Muscle of leg (tissue), 11 donors: ENCODE results near the gene RNF40. TPM values are rescaled to one million over a fixed set of nuclear protein-coding genes. Genes with fewer than 3 reads are reported as not detected.

ENCODE experiments used
- DNase-seq: peaks from one replicate; pipeline ENCODE4 v3.0.0; 2013
- H3K27ac ChIP-seq: one replicate; pipeline ENCODE4 v1.5.1; 2013; ENCODE audit warnings: mild to moderate bottlenecking, low read length, control low read depth
- H3K27me3 ChIP-seq: one replicate; pipeline ENCODE4 v1.6.1; 2013; ENCODE audit warnings: low read length; ENCODE audit not compliant: control insufficient read depth, insufficient read depth
- H3K36me3 ChIP-seq: one replicate; pipeline ENCODE4 v1.6.1; 2013; ENCODE audit warnings: low read length; ENCODE audit not compliant: control insufficient read depth, insufficient read depth
- H3K4me1 ChIP-seq: one replicate; pipeline ENCODE4 v1.6.1; 2013; ENCODE audit warnings: low read length; ENCODE audit not compliant: control insufficient read depth, insufficient read depth
- H3K4me3 ChIP-seq: one replicate; pipeline ENCODE4 v1.5.1; 2013; ENCODE audit warnings: low read length, control low read depth
- H3K9me3 ChIP-seq: replicated peaks from 2 replicates; pipeline ENCODE4 v1.6.1; 2013; ENCODE audit warnings: low read depth, low read length; ENCODE audit not compliant: control insufficient read depth
- whole genome bisulfite sequencing: methylation state at CpG from one replicate; pipeline ENCODE4 v1.1.5; 2013; ENCODE audit warnings: missing lambda C conversion rate; ENCODE audit not compliant: insufficient coverage; 5-methylcytosine and 5-hydroxymethylcytosine counted together
- polyA plus RNA-seq, 8 donors: library from polyadenylated mRNA; unstranded; fragments of 120-200 nt; gene quantifications; one replicate each; pipeline versions ENCODE4 v1.2.1 to v1.2.3, GENCODE V29; 2013; ENCODE audit warnings: inconsistent platforms in 1 of 8, low replicate concordance in 1 of 8; ENCODE audit not compliant: insufficient read length in 8 of 8, insufficient read depth in 1 of 8
- total RNA-seq: library from RNA; stranded (reverse); fragments of 120-200 nt; gene quantifications from one replicate; pipeline ENCODE4 v1.2.4, GENCODE V29; 2013

The RNF40 gene
- total and polyA plus RNA-seq, 9 donors, result 43.9 to 72.0 (median 56.6) TPM

DNA sequence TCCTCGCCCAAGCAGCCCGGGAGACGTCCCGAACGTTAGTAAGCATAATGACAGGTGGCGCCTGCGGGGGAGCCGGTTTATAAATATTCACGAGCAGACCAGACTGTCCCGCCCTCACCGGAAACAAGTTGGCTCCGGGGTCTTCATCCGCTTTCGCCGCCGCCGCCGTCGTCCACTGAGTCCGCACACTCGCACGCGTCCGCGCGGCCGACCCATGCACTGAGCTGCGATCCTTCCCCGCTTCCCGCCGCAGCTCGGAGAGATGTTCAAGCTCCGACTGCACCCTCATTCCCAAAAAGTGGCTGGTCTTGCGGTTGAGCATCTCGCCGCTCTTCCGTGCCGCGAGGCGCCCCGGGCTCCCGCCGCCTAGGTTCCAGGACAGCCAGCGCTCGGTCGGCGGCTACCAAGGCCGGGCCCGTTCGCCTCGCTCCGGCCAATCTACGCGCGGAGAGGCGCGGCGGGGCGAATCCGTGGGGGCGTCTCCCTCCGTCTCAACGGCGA, 645 bp upstream of the RNF40 start:
- 0% methylated on average over 64 of the region's 64 CpGs for WGBS
- Histone ChIP-seq H3K4me3 (peak overlapping the region; percentile 90), H3K4me1 (peaks cover 18% of the 10 kb centered on the region), H3K9me3 (no peaks in the 10 kb centered on the region), H3K36me3 (peaks cover 50% of the 10 kb centered on the region), H3K27ac (peak overlapping the region; percentile 67), H3K27me3 (no peaks in the 10 kb centered on the region)
- peak; percentile 54 for DNase-seq

DNA sequence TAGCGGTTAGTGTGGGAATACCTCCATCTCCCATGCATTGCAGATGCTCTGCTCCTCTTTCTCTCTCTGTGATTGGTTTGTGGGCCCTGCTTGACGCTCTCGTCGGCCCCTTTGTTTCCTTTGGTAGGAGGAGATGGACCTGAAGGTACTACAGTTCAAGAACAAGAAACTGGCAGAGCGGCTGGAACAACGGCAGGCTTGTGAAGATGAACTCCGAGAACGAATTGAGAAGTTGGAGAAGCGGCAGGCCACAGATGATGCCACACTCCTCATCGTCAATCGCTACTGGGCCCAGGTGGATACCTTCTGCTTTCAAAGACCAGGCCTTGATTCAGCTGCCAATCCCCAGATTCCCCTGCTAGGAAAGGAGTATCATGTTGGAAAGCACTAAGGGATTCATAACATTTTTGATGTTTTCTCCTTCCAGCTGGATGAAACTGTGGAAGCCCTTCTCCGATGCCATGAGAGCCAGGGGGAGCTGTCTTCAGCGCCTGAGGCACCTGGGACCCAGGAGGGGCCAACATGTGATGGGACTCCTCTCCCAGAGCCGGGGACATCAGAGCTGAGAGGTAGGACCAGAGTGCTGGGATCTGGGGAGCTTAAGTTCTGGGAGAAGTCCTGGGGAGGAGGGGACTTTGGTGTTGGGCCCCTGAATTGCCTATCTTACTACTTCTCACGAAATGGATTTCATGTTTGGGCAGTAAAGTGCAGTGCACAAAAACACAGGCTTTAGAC, 1.0 kb downstream of the RNF40 start:
- H3K4me1 ChIP-seq, result peaks cover 18% of the 10 kb centered on the region
- no peak for DNase-seq
- H3K9me3 ChIP-seq, result no peaks in the 10 kb centered on the region
- 78% methylated on average over 10 of the region's 15 CpGs for whole genome bisulfite sequencing
- H3K27ac ChIP-seq, result peak overlapping the region; percentile 94
- H3K27me3 ChIP-seq, result no peaks in the 10 kb centered on the region
- H3K36me3 ChIP-seq, result peaks cover 53% of the 10 kb centered on the region
- H3K4me3 ChIP-seq, result peak overlapping the region; percentile 90

DNA sequence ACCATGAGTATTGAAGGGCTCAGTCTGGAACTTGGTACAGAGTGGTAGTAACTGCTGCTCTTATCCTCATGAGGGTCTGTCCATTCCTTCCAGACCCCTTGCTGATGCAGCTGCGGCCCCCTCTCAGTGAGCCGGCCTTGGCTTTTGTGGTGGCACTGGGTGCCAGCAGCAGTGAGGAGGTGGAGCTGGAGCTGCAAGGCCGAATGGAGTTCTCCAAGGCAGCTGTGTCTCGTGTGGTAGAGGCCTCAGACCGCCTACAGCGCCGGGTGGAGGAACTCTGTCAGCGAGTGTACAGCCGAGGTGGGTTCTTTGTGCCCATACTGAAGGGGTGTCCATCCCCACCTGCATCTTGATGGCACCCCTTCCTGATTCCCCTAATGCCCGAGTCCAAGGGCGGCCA, 2.0 kb downstream of the RNF40 start:
- H3K36me3 ChIP-seq, result peaks cover 62% of the 10 kb centered on the region

DNA sequence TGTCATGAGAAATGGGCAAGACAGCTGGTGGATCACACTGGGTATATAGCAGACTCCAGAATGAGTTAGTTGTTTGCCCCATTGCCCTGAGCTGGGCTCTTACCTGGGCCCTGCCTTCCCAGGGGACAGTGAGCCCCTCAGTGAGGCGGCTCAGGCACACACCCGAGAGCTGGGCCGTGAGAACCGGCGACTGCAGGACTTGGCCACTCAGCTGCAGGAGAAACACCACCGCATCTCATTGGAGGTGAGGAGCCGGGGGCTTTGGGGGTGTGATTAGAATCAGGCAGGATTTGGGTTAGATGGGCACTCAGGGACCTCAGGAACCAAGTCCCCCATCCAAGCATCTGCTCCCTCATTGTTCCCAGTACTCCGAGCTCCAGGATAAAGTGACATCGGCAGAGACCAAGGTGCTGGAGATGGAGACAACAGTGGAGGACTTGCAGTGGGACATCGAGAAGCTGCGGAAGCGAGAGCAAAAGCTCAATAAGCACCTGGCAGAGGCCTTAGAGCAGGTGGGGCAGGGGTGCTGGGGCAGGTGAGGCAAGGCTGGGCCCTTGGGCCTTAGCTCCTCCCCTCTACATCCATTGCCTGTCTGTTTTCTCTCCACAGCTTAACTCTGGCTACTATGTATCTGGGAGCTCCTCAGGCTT, 2.8 kb downstream of the RNF40 start:
- H3K36me3 ChIP-seq, result peaks cover 70% of the 10 kb centered on the region
- H3K9me3 ChIP-seq, result no peaks in the 10 kb centered on the region
- WGBS, result 100% methylated on average over 1 of the region's 12 CpGs
- DNase-seq, result no peak
- no peak overlapping the region for H3K27ac ChIP-seq
- H3K4me3 ChIP-seq, result no peak overlapping the region
- no peaks in the 10 kb centered on the region for H3K27me3 ChIP-seq
- H3K4me1 ChIP-seq, result peaks cover 18% of the 10 kb centered on the region

More for the DNA sequence above, 2.0 kb downstream of the RNF40 start:
- no peaks in the 10 kb centered on the region for H3K27me3 ChIP-seq
- H3K27ac ChIP-seq, result no peak overlapping the region
- no peak overlapping the region for H3K4me3 ChIP-seq
- 84% methylated on average over 10 of the region's 11 CpGs for WGBS
- no peak for DNase-seq
- H3K9me3 ChIP-seq, result no peaks in the 10 kb centered on the region
- peaks cover 18% of the 10 kb centered on the region for H3K4me1 ChIP-seq

GRCh38 chr16:30766206-30766932, 4.2 kb downstream of the RNF40 start:
- Histone ChIP-seq H3K9me3 (no peaks in the 10 kb centered on the region), H3K27me3 (no peaks in the 10 kb centered on the region), H3K36me3 (peaks cover 81% of the 10 kb centered on the region), H3K27ac (no peak overlapping the region), H3K4me1 (peaks cover 11% of the 10 kb centered on the region), H3K4me3 (no peak overlapping the region)
- DNase-seq, result no peak
- 91% methylated on average over 27 of the region's 29 CpGs for WGBS

DNA sequence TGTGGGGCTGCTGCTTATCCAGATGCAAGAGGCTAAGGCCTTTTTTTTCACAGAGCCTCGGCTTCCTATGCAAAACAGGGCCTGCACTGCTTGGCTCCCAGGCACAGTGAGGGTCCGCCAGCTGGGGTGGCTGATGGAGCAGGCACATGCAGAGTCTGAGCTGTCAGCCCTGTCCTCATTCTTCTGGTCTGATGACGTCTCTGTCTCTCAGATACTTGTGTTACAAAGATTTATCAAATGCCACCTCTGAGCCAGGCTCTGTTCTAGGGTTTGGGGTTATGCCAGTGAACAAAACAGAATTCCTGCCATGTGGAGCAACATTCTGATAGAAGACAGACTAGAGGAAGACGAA, 4.8 kb downstream of the RNF40 start:
- DNase-seq, result no peak
- Histone ChIP-seq H3K9me3 (no peaks in the 10 kb centered on the region), H3K4me3 (no peak overlapping the region), H3K27me3 (no peaks in the 10 kb centered on the region), H3K36me3 (peaks cover 87% of the 10 kb centered on the region), H3K4me1 (peaks cover 9% of the 10 kb centered on the region), H3K27ac (no peak overlapping the region)
- WGBS, result 94% methylated on average over 3 of the region's 4 CpGs

- no peak overlapping the region for H3K27ac ChIP-seq
- 88% methylated on average over 10 of the region's 18 CpGs for WGBS
- H3K36me3 ChIP-seq, result peaks cover 96% of the 10 kb centered on the region
These were observed 5.8 kb downstream of the RNF40 start for GRCh38 chr16:30767767-30768465.

GRCh38 chr16:30768583-30769181, 6.6 kb downstream of the RNF40 start:
- no peak for DNase-seq
- Histone ChIP-seq H3K4me3 (no peak overlapping the region), H3K27ac (no peak overlapping the region), H3K36me3 (peaks cover 96% of the 10 kb centered on the region), H3K27me3 (no peaks in the 10 kb centered on the region), H3K9me3 (no peaks in the 10 kb centered on the region), H3K4me1 (no peaks in the 10 kb centered on the region)
- WGBS, result 96% methylated on average over 23 of the region's 23 CpGs

More at GRCh38 chr16:30767767-30768465, 5.8 kb downstream of the RNF40 start:
- Histone ChIP-seq H3K9me3 (no peaks in the 10 kb centered on the region), H3K4me1 (peaks cover 6% of the 10 kb centered on the region), H3K27me3 (no peaks in the 10 kb centered on the region), H3K4me3 (no peak overlapping the region)
- no peak for DNase-seq

- H3K4me3 ChIP-seq, result no peak overlapping the region
- DNase-seq, result no peak
- H3K4me1 ChIP-seq, result peaks cover 3% of the 10 kb centered on the region
- 91% methylated on average over 9 of the region's 17 CpGs for WGBS
- no peaks in the 10 kb centered on the region for H3K27me3 ChIP-seq
- H3K27ac ChIP-seq, result no peak overlapping the region
- H3K36me3 ChIP-seq, result peaks cover 96% of the 10 kb centered on the region
- no peaks in the 10 kb centered on the region for H3K9me3 ChIP-seq
These were observed 7.4 kb downstream of the RNF40 start for GRCh38 chr16:30769379-30770089.
